Activated CD4-positive, alpha-beta T cell treated with anti-CD3 and anti-CD28 coated beads, Interleukin-2, amount 50 U/mL, for 16 hours (primary cell): ENCODE measurements around the gene RBPJ.

Experiments used
- DNase-seq: peaks from one replicate; pipeline ENCODE4 v3.0.0-alpha.2; 2020

Gene RBPJ

DNA sequence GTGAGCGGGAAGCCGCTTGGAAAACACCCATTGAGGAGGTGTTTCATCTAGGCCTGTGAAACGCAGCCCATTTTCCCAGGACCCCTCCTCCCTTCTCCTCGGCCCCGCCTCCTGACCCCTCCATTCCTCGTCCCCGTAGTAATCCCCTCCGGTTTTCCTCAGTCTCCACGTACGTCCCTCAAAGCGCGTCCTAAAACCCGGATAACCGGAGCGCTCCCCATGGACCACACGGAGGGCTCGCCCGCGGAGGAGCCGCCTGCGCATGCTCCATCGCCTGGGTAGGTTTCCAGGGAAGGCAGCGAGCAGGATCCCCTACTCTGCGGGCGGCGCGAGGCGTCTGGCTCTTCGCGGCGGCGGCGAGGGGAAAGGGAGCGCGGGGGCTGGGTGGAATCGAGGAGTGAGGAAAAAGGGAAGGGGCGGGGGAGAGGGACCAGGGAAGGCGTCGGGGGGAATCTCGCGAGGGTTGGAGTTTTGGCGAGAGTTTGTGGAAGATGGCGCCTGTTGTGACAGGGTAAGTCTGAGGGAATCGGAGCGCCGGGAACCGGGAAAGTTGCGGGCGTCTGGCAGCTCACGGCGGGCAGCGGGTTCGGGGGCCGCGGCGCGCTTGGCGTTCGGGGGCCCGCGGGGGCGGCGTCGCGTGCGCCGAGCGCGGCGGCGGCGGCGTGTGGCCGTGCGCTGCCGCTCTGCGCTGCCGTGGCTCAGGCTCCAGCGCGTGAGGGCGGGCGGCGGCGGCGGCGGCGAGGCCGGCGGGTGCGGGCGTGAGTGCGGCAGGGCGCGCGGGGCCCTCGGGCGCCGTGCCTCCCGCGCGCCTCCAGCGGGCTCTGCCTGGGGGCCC lies at the start of gene RBPJ:
RBPJ (plus strand) TSS at position 477 of the 835 bp plus-strand sequence; CDS start at position 492, 15 bp downstream.
- peak; percentile 85 for DNase-seq

DNA sequence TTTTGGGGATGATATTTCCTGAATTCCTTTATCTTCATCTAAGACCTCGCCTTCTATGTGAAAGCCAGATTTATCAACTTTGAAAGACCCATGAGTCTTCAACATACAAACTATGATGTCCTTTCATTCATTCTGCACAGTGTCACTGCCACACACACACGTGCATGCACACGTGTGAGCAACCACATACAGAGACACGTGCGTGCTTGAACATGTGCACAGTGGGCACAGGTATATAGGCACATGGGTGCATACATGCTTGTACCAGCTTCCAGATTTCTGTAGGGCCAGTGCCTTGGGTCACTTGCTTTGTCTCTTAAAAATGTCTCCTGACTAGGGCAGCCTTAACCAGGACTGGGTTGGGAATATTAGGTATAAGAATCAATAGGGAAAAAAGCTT lies 49.1 kb upstream of the RBPJ start:
- no peak for DNase-seq

DNA sequence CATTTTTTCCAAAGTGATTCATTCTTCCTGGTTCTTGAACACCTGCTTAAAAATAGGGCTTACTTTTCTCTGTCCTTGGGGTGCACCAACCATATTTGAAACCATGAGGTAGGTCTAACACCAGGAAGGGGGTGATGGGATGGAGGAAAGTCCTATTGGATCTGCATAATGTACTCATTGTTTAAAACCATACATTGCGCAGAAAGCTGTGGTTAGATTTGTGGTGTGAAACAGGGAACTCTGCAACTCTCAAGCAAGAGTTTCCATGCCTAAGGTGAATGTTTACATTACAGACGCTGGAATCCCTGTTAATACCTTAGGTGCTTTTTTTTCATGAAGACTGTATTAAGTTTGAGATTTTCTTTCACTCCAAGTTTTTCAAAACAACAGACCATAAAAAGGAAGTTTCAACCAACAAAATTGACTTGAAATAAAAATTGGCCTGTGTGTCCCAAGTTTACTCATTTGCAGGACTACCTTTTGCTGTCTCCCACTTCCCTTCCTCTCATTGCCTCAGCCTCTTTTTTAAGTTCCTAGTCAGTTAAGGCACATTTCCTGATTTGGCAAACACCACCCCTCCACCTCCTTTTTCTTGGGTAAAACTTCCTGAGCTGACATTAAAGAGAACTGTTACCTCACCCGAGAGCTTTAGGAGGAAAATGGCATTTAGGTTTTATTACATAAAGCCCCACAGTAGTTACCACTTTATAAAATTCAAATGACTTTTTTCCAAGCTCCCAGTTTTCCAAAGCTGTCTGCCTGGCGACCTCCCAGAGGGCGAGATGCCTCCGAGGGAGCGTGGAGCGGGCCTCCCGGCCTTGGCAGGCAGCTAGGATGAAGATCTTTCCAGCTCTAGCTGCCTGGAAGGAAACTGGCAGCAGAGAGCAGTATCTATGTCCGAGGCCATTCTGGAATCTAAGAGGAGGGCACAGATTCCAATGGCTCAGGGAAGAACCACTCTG lies 47.9 kb upstream of the RBPJ start:
- no peak for DNase-seq

DNA sequence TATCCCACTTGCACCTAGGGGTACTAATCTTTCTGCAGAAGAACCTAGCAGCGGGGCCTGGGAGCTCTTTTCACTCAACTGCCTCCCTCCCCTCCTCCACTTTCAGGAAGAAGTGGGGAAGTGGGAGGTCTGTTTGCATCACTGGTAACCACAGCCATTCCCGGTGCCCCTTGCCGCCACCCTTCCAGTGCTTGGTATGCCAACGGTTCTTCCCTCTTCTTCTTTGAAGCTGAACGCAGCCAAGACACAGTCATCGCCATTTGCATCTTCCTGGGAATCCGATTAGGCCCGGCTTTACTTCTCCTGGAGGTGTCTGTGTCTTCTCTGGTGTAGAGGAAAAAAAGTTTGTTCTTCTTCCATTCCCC lies 47.2 kb upstream of the RBPJ start:
- no peak for DNase-seq

DNA sequence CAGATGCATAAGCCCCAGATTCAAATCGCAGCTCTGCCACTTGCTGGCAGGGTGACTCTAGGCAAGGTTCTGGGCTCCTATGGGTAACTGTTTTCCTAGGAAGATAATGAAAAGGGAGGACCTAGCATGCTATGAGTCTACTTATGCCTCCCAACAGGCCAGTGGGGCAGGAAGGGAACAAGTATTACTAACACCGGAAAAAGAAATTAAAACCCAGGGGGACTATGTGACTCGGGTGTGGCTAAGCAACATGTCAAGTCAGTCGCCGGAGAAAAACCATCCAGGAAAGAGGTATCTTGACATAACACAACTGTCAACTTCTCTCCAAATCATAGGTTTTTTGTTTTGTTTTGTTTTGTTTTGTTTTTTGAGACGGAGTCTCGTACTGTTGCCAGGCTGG lies 45.5 kb upstream of the RBPJ start:
- DNase-seq: no peak

DNA sequence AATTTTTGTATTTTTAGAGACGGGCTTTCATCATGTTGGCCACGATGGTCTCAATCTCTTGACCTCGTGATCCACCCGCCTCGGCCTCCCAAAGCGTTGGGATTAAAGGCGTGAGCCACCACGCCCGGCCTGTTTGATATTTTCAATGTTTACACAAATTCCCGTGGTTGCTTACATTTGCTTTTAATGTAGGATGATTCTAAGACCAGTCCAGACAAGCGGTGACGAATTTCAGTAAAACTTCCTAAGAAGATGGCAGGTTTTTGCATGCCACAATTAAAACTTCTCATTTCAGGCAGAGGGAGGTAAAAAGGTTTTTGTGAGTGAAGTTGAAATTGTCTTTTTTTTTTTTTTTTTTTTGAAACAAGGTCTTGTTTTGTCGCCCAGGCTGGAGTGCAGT lies 41.4 kb upstream of the RBPJ start:
- DNase-seq: no peak

DNA sequence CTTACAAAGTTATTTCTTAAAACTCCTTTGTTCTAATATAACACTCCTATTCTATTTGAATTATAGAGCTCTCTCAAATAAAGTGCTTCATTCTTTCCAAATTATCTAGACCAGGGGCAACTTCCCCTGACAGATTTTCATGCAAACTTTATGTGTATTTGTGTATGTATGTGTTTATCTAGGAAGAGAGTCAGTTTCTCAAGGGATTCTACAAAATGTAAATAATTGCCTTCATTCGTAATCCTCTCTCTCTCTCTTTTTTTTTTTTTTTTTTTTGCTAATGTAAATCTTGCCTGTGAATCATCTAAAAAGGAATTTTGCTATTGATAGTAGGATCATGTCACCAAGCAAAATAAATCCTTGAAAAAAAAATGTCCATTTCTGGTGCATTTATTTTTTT lies 38.9 kb upstream of the RBPJ start:
- no peak for DNase-seq

DNA sequence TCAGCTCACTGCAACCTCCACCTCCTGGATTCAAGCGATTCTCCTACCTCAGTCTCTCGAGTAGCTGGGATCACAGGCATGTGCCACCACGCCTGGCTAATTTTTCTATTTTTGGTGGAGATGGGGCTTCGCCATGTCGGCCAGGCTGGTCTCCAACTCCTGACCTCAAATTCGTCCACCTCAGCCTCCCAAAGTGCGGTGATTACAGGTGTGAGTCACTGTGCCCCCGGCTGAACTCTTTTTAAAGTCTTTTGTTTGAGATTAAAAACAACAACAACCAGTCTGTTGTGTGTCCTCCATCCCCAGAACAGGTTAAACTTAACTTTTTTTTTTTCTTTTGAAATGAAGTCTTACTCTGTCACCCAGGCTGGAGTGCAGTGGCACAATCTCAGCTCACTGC lies 36.3 kb upstream of the RBPJ start:
- no peak for DNase-seq

DNA sequence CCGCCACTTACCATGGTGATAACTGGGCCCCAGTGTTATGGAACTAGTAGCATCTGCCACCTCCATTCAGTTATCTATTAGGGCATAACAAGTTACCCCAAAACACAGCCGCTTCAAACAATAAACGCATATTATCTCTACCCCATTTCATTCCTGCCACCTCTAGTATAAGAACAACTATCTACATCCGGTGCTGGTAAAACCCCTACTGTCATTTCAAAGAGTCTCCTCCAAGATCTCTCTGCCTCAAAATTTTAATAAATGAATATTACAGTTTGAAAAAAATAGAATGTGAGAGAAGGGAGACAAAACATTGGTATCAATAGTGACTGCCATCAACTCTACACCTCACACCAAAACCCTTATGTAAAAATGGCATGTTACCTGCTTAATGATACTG lies 35.5 kb upstream of the RBPJ start:
- no peak for DNase-seq

DNA sequence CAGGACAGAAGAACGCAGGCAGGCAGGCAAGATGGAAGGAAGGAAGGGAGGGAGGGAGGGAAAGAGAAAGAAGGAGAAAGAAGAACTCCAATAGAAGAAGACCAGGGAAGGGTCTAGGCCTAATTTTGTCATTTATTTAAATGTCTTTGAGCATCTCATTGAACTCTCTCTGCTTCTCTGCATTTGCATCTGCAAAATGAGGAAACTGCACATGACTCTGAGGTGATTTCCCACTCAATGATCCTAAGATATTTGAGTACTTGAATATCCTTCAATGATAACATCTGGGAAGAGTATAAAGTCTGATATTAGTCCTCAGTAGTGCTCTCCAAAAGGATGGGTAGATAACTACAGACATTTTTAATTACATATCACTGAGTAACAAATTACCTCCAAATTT lies 33.1 kb upstream of the RBPJ start:
- DNase-seq: no peak

DNA sequence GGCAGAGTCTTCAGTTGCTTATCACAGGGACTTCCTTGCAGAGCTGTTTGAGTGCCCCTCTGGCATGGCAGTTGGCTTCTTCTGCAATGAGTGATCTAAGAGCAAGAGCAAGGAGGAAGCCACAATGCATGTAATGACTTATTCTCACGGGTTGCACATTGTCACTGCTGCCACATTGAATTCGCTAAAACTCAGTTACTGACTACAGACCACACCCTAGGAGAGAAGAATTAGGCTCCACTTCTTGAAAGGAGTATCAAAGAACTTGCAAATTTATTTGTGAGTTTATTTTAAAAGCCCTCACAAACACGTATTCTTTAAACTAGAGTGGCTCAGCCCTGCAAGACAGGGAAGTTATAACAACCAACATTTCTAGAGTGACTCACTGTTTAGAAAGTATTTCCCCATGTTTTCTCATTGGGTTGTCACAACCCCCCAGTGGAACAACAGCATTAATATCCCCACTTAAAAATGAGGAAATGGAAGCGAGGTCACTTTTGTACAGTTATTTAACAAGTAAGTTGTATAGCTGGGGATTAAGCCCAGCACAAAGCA lies 32.4 kb upstream of the RBPJ start:
- DNase-seq: peak; percentile 90

DNA sequence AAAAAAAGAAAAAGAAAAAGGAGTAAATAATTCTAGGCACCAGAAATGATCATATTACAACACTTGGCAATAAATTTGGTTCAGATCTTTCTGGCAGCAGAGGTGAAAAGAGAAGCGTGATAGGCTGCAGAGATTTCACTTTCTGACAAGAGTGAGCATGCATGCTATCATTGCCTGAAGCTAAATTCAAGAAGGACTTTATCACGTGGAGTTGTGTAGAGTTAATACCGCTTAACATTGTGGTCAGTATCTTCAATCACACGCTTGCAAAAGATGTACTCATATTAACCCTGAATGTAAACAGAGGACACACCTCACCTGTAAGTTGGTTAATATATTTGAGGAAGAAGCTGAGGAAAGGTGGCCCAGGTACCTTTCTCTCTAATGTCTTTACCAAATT lies 31.4 kb upstream of the RBPJ start:
- no peak for DNase-seq

DNA sequence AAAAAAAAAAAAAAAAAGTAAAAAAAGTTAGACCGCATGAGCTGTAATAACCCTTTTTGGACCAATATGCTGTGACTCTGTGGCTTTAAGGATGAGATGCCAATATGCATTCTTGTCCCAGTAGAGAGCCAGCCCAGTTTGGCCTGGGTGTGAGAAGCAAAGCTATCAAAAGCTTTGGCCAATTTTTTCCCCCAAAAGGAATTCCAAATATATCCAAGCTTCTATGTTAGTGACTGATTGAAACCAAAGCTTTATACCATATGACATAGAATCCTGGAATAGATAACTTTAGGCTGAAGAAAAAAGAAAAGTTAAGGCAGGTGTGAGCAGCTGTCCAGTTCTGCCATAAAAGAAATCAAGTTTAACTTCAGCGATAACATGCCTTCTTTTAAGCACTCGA lies 30.5 kb upstream of the RBPJ start:
- no peak for DNase-seq

DNA sequence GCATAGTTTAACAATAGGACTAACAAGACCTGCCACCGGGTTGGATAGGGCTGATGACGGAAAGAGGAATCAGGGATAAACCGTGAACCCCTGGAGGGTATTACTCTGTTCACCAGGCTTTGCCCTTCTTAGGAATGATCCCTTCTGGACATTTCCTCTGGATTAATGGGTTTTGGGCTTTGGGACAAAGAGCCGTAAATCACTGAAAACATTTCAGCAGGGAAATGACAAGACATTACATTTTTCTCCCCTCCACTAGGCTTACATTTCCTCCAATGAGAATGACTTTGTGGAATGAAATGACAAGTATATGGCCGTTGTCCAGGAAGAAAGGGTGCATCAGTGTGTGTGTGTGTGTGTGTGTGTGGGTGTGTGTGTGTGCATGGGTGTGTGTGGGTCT lies 25.9 kb upstream of the RBPJ start:
- no peak for DNase-seq

DNA sequence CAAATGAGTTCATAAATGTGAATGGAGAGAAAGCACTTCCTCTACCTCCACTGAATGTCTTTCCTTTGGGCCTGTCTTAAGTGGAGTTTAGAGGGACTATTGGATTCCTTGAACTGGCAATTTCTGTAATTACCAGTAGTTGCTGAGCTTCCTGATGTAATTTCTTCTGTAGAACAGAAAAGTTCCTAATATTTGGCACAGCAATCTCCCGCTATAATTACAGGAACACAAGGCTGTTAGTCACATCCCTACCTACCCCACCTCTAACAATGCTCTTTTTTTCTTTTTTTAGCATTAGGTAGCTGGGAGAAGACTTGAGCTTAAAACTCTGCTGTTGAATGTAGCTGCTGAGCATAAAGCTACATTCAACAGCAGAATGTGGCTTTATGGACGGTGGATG lies 24.8 kb upstream of the RBPJ start:
- DNase-seq: no peak

DNA sequence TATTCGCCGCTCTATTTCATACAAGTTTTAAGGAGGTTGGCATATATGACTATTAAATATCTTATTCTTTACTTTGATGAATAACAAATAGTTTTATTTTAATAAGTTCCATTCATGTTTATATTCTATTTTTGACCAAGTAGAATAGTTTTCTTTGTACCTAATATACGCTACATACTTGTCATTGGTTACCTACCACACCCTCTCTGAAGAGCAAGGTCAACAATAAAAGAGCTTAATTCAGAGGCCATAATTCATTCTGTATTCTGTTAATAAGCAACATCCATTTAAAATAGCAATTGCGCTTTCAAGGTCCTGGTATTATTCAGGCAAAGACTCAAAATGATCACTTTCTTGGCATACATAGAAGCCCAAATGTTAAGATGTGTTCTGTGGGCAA lies 24.3 kb upstream of the RBPJ start:
- DNase-seq: no peak

DNA sequence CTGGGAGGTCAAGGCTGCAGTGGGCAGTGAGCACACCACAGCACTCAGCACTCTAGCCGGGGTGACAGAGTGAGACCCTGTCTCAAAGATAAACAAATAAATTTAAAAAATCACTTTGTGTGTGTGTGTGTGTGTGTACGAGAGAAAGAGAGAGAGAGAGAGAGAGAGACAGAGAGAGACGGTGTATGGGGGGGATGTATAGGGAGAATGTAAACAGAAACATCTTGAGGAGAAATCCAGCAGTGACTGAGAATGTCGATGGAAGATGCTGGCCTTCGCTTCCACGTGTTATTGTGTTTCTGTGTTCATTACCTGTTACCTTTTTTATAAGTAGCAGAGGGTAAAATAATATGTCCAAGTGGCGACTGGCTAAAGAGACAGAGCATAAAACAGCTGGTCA lies 23.6 kb upstream of the RBPJ start:
- DNase-seq: no peak

DNA sequence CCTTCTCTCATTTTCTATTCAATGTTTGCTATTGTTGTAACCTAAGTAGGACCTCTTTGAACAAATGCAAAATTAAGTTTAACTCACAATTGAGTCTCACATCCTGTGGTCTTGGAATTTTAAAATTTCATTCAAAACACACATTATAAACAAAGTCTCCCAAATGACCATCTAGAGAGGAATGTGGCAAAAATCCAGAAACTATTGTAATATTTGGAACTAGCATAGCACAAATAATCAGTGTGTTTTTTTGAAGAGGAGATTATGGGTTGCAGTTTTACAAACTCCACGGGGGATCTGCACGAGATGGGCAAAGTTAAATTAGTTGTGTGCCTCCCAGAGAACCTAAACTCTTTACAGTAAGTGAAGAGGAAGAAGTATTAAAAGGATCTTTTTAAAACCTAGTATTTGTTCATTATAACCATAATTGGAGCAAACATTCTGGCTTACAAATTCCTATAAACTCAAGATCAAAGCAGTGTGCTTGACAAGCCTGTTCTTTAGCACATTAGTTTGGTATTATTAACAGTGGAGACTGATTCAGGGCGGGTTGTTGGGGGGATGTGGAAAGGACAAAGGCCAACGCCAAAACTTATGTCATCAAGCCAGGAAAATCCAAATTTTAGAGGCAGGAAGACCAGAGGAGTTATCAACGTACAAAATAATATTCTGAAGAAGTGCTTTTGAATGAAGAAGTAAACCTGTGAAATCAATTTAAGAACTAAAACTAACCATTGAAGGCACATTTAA lies 22.4 kb upstream of the RBPJ start:
- no peak for DNase-seq

DNA sequence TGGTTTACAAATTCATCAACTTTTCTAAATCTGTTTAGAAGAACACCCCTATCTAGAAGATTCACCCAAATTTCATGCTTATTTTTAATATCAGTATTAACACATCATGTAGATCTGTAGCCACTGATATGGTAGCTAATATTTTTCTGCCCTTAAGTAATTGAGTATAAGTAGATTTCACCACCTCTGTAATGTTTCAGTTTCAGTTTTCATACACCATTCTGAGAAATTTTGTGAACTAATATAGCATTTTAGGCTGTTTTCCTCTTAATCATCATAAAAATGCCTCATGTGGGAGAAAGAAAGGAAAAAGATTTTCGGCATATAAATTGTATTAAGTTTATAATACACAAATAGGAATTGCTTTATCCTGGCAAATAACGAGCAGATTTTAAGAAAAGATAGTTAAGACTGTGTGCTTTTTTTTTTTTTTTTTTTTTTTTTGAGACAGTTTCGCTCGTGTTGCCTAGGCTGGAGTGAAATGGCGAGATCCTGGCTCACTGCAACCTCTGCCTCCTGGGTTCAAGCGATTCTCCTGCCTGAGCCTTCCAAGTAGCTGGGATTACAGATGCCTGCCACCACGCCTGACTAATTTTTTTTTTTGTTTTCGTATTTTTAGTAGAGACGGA lies 21.4 kb upstream of the RBPJ start:
- peak; percentile 55 for DNase-seq

DNA sequence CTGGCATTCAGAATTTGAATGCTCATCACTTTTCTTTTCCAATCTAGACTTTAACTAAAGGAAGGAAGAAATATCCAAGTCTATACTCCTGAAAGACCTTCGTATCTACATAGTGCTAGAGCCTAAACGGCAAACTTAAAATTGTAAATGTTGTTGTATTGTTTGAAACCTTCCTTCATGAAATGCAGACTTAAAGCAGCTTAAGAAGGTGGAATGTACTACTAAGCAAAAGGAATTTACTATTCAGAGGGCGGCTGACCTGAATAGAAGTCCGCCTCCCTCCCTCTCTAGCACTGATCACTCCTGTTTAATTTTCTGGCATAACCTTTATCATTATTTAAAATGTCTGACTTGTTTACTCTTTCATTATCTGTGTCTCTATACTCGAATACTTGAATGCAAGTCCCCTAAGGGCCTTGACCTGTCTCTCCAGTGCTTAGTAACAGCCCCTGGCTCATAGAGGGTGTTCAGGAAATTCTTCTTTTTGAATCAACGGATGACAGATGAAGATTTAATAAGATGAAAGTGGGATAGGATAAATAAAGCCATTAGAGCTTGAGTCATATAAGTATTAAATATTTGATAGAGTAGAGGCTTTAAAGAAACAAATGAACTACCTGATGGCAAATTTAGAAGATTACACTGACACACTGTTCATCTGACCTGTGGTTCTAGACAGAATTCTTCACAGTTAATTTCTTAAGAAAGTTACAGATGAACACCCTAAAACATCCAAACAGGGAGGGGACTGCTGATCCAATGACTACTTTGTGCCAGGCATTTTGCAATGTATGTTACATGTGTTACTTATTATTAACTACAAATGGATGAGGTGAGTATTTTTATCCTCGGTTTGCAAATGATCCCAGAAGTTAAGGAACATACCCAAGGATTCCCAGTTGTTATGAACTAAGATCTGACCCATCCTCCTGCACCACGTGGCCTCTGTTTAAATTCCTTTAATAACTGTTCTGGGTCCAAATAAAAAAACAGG lies 20.2 kb upstream of the RBPJ start:
- no peak for DNase-seq
